ENCODE results near the gene TMEM184A. TPM values are rescaled to one million over a fixed set of nuclear protein-coding genes. Genes with fewer than 3 reads are reported as not detected.

TMEM184A gene
- total RNA-seq, 3 donors from 2014 or later, result 6.6 to 8.2 TPM; not detected in 1

DNA sequence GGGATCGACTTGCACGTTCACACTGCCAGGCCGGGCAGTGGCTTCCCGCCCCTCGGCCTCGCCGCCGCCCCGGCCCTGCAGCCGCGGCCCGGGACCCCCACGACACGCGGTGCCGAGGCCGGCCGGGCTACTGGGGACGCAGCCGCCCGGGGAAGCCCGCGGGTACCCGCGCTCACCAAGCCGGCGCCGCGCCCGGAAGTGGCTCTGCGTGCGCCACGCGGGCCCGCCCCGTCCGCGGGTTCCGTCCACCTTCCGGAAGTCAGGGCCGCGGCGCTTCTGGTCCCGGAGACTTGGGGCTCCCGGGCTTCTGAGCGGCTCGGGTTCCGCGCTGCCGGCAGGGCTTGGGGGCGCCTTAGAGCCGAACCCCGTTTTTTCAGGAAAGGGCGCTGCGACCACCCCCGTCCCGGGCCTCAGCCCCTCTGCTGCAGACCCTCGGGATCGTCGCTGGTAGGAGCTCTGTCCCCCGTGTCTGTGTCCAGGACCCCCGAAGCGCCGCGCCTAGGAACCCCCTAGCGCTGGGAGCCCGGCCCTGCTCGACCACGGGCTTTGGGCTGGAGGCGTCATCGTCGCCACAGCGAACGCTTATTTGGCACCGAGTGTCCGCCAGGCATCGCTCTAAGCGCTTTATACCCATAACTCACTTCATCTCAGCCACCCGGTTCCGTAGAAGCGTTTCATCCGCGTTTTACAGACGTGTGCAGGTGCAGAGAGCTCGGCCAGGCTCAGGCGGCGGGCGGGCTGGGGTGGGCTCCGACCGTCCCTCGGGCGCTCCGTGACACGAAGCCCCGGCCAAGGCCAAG is 14.0 kb upstream of the TMEM184A start, which contains the start of gene PSMG3:
PSMG3 (minus strand) TSS at position 200 of the 800 bp plus-strand sequence. CDS start 693 bp downstream, outside the sequence.
- Histone ChIP-seq H3K36me3 (no peaks in the 10 kb centered on the region), H3K9me3 (no peaks in the 10 kb centered on the region), H3K4me1 (peaks cover 7 to 14% of the 10 kb centered on the region in 2 donors), H3K4me3 (peak within 1 kb of the TSS; percentile 71 to 91 (median 90)), H3K27me3 (no peaks in the 10 kb centered on the region), H3K27ac (peak within 1 kb of the TSS; percentile 92 to 93)
- TF ChIP-seq, protein P1, sequence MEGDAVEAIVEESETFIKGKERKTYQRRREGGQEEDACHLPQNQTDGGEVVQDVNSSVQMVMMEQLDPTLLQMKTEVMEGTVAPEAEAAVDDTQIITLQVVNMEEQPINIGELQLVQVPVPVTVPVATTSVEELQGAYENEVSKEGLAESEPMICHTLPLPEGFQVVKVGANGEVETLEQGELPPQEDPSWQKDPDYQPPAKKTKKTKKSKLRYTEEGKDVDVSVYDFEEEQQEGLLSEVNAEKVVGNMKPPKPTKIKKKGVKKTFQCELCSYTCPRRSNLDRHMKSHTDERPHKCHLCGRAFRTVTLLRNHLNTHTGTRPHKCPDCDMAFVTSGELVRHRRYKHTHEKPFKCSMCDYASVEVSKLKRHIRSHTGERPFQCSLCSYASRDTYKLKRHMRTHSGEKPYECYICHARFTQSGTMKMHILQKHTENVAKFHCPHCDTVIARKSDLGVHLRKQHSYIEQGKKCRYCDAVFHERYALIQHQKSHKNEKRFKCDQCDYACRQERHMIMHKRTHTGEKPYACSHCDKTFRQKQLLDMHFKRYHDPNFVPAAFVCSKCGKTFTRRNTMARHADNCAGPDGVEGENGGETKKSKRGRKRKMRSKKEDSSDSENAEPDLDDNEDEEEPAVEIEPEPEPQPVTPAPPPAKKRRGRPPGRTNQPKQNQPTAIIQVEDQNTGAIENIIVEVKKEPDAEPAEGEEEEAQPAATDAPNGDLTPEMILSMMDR (IDR thresholded peaks at IDR 0.05), result peak; percentile 21 to 43 (median 37)
- TF ChIP-seq POLR2AphosphoS5 (IDR thresholded peaks at IDR 0.05) (peak; percentile 68 to 69 (median 68)), POLR2A (IDR thresholded peaks at IDR 0.05) (peak; percentile 40)
- intact Hi-C loops (cut with DNase I; ENCODE audit: low total_unique reads), result no loop called here
- DNase-seq (ENCODE audit: low spot score in 2 of 2), result peak; percentile 84 to 90

- no peaks in the 10 kb centered on the region for H3K36me3 ChIP-seq
- H3K9me3 ChIP-seq, result no peaks in the 10 kb centered on the region
- peak overlapping the region; percentile 71 to 91 (median 90) for H3K4me3 ChIP-seq
- no peak for DNase-seq (ENCODE audit: low spot score in 2 of 2)
- intact Hi-C loops (cut with DNase I; ENCODE audit: low total_unique reads), result no loop called here
- H3K27me3 ChIP-seq, result no peaks in the 10 kb centered on the region
- TF ChIP-seq, protein P1 (IDR thresholded peaks at IDR 0.05), result no peak
- TF ChIP-seq POLR2A (IDR thresholded peaks at IDR 0.05), result no peak
- TF ChIP-seq POLR2AphosphoS5 (IDR thresholded peaks at IDR 0.05), result no peak
- peak overlapping the region; percentile 92 to 93 for H3K27ac ChIP-seq
- peaks cover 7 to 14% of the 10 kb centered on the region in 2 donors for H3K4me1 ChIP-seq
Observed at GRCh38 chr7:1569440-1569832, 13.4 kb upstream of the TMEM184A start.

- Histone ChIP-seq H3K9me3 (no peaks in the 10 kb centered on the region), H3K4me3 (peak overlapping the region; percentile 71 to 91 (median 90)), H3K4me1 (peaks cover 7 to 14% of the 10 kb centered on the region in 2 donors), H3K27ac (peak overlapping the region; percentile 92 to 93), H3K36me3 (no peaks in the 10 kb centered on the region), H3K27me3 (no peaks in the 10 kb centered on the region)
- no peak for TF ChIP-seq POLR2AphosphoS5 (IDR thresholded peaks at IDR 0.05)
- no peak for TF ChIP-seq POLR2A (IDR thresholded peaks at IDR 0.05)
- TF ChIP-seq, protein P1 (IDR thresholded peaks at IDR 0.05), result no peak
- intact Hi-C loops (cut with DNase I; ENCODE audit: low total_unique reads), result no loop called here
- DNase-seq (ENCODE audit: low spot score in 2 of 2), result no peak
Observed at GRCh38 chr7:1569016-1569415, 13.0 kb upstream of the TMEM184A start.

GRCh38 chr7:1567896-1568510 is 12.0 kb upstream of the TMEM184A start:
- Histone ChIP-seq H3K9me3 (no peaks in the 10 kb centered on the region), H3K4me1 (peaks cover 7 to 14% of the 10 kb centered on the region in 2 donors), H3K27me3 (no peaks in the 10 kb centered on the region), H3K36me3 (no peaks in the 10 kb centered on the region), H3K27ac (peak overlapping the region; percentile 78 to 92), H3K4me3 (no peak overlapping the region)
- TF ChIP-seq POLR2A (IDR thresholded peaks at IDR 0.05) (no peak), POLR2AphosphoS5 (IDR thresholded peaks at IDR 0.05) (no peak)
- TF ChIP-seq, protein P1 (IDR thresholded peaks at IDR 0.05), result no peak
- intact Hi-C loops (cut with DNase I; ENCODE audit: low total_unique reads), result no loop called here
- DNase-seq (ENCODE audit: low spot score in 2 of 2), result no peak

Measured in breast epithelium (tissue), 4 donors.